T-helper 9 cell (primary cell): ENCODE results near the gene SCFD2.
"Not testable (repeated sequence)": the region's sequence is repeated elsewhere in the genome, so short reads cannot be mapped to it uniquely, and the experiment has no call there.

Source experiments
- DNase-seq: peaks from one replicate; pipeline ENCODE4 v3.0.0-alpha.2; 2020

Gene SCFD2

GRCh38 chr4:53185869-53186585, 179.8 kb downstream of the SCFD2 start:
- no peak for DNase-seq

GRCh38 chr4:53183754-53184153, 182.1 kb downstream of the SCFD2 start:
- no peak for DNase-seq

- DNase-seq: not testable (repeated sequence)
Observed at GRCh38 chr4:53177751-53178150, 188.1 kb downstream of the SCFD2 start.

GRCh38 chr4:53175640-53176039, 190.2 kb downstream of the SCFD2 start:
- DNase-seq: no peak

GRCh38 chr4:53174823-53175222, 191.0 kb downstream of the SCFD2 start:
- DNase-seq: no peak

GRCh38 chr4:53173576-53173975, 192.3 kb downstream of the SCFD2 start:
- DNase-seq: no peak

- no peak for DNase-seq
Observed at GRCh38 chr4:53171797-53172196, 194.1 kb downstream of the SCFD2 start.

DNA sequence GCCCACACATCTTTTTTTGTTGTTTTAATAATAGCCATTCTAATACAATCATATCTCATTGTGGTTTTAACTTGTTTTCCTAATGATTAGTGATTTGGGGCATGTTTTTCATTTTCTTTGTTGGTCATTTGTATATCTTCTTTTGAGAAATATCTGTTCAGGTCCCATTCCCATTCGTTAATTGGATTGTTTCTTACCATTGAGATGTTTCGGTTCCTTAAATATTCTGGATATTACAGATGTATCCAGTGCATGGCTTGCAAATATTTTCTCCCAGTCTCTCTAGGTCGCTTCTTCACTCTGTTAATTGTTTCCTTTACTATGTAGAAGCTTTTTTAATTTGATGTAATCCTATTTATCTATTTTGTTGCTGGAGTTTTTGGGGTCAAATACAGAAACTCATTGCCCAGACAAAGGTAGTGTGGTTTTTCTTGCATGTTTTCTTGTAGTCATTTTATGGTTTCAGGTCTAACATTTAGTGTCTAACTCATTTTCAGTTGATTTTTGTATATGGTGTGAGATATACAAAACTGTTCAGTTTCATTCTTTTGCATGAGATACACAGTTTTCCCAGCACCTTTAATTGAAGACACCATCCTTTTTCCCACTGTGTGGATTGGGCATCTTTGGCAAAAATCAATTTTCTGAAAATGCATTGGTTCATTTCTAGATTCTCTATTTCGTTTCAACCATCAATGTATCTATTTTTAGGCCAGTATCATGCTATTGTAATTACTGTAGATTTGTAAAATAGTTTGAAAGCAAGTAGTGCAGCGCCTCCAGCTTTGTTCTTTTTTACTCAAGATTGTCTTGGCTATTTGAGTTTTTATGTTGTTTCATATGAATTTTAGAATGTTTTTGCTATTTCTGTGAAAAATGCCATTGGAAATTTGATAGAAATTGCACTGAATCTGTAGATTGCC, 195.9 kb downstream of the SCFD2 start:
- no peak for DNase-seq

DNA sequence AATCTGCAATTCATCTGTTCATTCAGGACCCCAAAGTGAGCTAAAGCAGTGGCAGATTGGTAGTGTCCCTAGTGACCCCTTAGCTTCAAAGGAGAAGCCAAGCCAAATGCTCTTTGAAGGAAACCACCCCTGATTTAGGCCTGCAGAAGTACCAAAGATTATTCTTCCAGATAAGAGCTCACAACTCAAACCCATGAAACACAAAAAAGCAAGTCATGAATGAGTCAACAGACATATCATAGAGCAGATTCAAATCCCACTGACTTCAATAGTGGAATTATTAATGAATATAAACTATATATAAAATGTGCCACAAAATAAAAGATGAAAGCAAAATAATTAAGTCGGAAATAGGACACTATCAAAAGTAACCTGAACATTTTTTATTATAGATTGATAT, 197.6 kb downstream of the SCFD2 start:
- no peak for DNase-seq

DNA sequence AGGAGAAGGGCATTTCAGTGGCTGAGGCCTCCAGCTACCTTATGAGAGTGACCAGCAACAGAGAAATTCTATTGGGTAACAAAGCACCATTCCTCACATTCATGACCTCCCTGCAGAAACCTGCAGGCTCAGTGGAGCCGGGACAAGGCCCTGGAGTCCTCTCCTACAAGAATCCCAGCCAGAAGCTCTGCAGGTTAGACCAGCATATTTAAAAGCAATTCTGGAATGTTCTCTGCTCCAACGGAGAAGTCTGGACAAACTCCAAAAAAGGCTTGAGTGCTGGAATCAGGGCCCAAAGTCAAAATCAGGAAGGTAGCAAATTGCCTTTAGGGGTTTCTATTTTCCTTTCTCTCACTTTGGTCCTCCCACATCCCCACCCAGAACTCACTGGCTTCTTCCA, 202.9 kb downstream of the SCFD2 start:
- DNase-seq: no peak

DNA sequence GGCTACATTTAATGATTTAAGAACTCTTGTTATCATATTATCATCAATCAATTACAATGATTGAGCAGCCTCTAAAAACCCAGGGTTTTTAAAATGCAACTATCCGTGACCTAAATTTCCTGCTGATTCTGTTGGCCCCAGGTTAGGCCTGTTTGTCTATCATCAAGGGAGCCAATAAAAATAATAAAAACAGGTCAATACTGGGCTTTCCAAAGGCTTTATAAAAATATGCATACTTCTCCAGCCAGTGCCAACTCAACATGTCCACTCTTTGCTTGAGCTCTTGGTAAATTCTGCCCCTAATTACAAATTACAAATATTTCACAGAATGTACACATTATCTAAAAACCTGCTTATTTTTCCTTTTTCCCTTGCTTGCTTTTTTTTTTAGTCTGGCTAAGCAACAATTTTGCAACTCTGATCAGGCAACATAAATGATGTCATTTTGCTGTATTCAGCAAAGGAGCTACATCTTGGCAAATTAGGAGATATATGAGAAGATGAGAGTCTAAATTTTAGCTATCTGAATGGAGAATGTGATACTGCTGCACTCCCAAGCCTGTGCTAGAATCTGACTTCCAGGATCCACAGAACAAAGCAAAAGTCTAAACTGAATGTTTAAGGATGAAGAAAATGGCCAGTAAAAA, 204.0 kb downstream of the SCFD2 start:
- DNase-seq: no peak

DNA sequence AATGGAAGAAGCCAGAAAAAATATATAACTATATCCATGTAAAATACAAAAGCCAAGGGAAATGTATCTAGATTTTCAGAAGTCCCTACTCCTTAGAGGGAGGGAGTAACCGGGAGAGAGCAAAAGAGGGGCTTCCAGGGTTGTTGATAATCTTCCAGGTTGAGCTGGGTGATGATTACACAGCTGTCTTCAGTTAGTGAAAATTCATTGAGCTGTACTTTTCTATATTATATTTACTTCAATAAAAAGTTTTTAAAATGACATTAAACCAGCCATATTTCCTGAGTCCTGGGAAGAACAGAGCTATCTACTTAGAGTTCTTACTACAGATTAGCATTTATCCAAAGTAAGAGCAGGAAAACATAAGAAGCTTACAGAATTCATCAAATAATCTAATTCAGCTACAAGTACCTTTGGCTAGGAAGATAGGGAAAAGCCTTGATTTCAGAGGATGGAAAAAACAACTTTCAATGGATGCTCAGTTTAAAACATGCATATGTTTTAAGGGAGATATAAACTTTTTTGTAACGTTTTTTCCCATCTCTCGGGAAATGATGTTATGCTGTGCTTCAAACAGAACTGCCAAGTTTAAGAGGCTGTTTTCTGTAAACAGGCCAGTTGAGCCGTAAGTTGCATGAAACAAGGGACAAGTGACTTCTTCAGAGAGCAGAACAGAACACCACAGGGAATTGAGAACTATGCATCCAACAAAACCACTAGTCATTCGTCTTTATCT, 204.6 kb downstream of the SCFD2 start:
- DNase-seq: no peak

- no peak for DNase-seq
Observed at GRCh38 chr4:53156896-53157295, 209.0 kb downstream of the SCFD2 start.

DNA sequence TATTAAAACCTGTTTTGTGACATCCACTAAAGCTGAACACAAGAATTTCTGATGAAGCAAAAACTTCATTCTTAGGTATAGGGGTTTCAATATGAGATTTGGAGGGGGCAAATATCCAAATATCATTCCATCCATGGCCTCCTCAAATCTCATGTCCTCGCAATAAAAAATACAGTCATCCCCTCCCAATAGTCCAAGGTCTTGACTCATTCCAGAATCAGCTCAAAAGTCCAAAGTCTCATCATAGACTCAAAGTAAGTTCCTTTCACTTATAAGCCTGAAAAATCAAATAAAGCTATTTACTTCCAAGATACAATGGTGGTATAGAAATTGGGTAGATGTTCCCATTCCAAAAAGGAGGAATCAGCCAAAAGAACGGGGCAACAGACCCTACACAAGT, 213.4 kb downstream of the SCFD2 start:
- no peak for DNase-seq

GRCh38 chr4:53151489-53151788, 214.4 kb downstream of the SCFD2 start:
- no peak for DNase-seq

GRCh38 chr4:53150631-53151488, 215.0 kb downstream of the SCFD2 start:
- DNase-seq: no peak

- DNase-seq: no peak
Observed at GRCh38 chr4:53147711-53148110, 218.2 kb downstream of the SCFD2 start.

- no peak for DNase-seq
Observed at GRCh38 chr4:53147197-53147596, 218.7 kb downstream of the SCFD2 start.

DNA sequence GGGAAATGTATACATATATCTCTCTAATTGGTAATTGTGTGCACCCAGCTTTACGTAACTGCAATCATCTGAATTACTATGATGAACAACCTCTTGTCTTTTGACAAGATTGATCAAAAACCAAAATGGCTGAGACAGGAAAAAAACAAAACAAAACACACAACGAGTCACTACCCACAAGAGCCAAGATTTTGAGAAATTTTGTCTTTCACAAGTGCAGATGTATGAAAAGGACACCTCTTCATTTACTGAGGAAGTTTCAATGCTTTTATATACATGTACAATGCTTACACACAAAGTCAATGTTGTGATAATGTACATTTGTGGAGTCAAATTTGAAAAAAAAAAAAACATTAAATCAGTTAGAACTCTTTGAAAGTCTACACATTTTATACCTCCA, 224.6 kb downstream of the SCFD2 start:
- no peak for DNase-seq

GRCh38 chr4:53139256-53139655, 226.6 kb downstream of the SCFD2 start:
- DNase-seq: not testable (repeated sequence)

DNA sequence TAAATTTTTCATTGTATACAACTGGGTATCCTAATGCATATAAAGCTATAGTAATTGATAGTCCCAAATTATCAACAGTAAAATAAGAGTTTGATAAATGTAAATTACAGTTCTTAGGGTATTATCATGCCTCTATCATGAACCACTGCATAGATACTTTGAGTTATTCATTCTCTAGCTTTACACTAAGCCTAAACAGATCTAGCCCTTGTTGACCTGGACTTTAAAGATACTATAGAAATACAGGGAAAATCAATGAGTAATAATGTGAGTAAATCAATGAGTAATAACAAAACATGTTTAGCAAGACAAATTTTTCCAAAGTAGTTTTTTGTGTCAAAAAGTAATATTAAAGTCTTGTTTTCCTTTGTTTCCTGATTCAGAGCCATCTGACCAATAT, 228.4 kb downstream of the SCFD2 start:
- DNase-seq: no peak

DNA sequence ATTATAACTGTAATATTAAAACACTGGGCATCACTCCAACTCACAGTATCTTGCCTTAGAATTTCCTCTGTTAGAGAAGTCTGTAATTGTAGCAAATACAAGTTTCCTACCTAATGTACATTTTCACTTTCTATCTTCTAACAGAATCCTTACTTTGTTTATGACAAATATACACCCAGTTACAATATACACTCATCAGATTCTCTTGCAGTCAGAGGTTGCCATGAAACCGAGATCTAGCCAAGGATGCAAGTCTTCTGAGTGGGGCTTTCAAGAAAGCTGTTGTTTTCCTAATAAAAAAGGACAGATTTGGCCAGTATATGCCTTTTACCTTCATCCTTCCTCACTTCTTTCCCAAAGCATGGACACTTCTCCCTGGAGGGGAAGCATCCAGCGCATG, 228.9 kb downstream of the SCFD2 start:
- no peak for DNase-seq
